Hepatocyte (in vitro differentiated cells): ENCODE measurements around the gene CADPS2. TPM values are rescaled to one million over a fixed set of nuclear protein-coding genes. Genes with fewer than 3 reads are reported as not detected.

ENCODE experiments used
- DNase-seq: peaks from one replicate; pipeline ENCODE4 v3.0.0-alpha.2; 2016; ENCODE audit warnings: low spot score
- H2AFZ ChIP-seq: fragments of 200-600 bp; sonication (generic); 2 replicates; pipeline ENCODE4 v1.6.0; 2016; ENCODE audit warnings: antibody characterized with exemption, mild to moderate bottlenecking
- H3K27ac ChIP-seq: fragments of 200-600 bp; sonication (generic); 2 replicates; pipeline ENCODE4 v1.5.1; 2016; ENCODE audit warnings: mild to moderate bottlenecking
- H3K27me3 ChIP-seq: fragments of 200-600 bp; sonication (generic); 2 replicates; pipeline ENCODE4 v1.6.1; 2016
- H3K36me3 ChIP-seq: fragments of 200-600 bp; sonication (generic); replicated peaks from 2 replicates; pipeline ENCODE4 v1.5.1; 2016; ENCODE audit warnings: low read depth; ENCODE audit not compliant: insufficient read depth
- H3K4me1 ChIP-seq: fragments of 200-600 bp; sonication (generic); 2 replicates; pipeline ENCODE4 v1.5.1; 2016; ENCODE audit warnings: mild to moderate bottlenecking, moderate library complexity; ENCODE audit not compliant: insufficient read depth
- H3K4me2 ChIP-seq: fragments of 200-600 bp; sonication (generic); 2 replicates; pipeline ENCODE4 v1.6.0; 2016
- H3K4me3 ChIP-seq: fragments of 200-600 bp; sonication (generic); 2 replicates; pipeline ENCODE4 v1.5.1; 2016; ENCODE audit warnings: mild to moderate bottlenecking
- H3K79me2 ChIP-seq: fragments of 200-600 bp; sonication (generic); 2 replicates; pipeline ENCODE4 v1.6.0; 2017; ENCODE audit warnings: mild to moderate bottlenecking
- H3K9me2 ChIP-seq: fragments of 200-600 bp; sonication (generic); replicated peaks from 2 replicates; pipeline ENCODE4 v1.6.0; 2017; ENCODE audit warnings: mild to moderate bottlenecking; ENCODE audit not compliant: insufficient read depth
- H3K9me3 ChIP-seq: fragments of 200-600 bp; sonication (generic); 2 replicates; pipeline ENCODE4 v1.5.1; 2016; ENCODE audit warnings: low read depth, mild to moderate bottlenecking
- H4K20me1 ChIP-seq: fragments of 200-600 bp; sonication (generic); 2 replicates; pipeline ENCODE4 v1.6.0; 2016; ENCODE audit warnings: mild to moderate bottlenecking; ENCODE audit not compliant: insufficient read depth, poor library complexity, severe bottlenecking
- EZH2 ChIP-seq: fragments of 200-600 bp; sonication (generic); IDR thresholded peaks from 2 replicates; pipeline ENCODE4 v1.6.1; 2016; ENCODE audit warnings: antibody characterized with exemption, mild to moderate bottlenecking, borderline replicate concordance
- EZH2phosphoT487 ChIP-seq: fragments of 200-600 bp; sonication (generic); IDR thresholded peaks from one replicate; pipeline ENCODE4 v1.6.1; 2018; ENCODE audit warnings: antibody characterized with exemption, mild to moderate bottlenecking, low read depth, moderate library complexity; ENCODE audit not compliant: unreplicated experiment, severe bottlenecking
- WGBS: methylation state at CpG from one replicate; pipeline ENCODE4 v1.1.6; 2016; ENCODE audit warnings: low lambda C conversion rate; ENCODE audit errors: missing lambda C conversion rate; 5-methylcytosine and 5-hydroxymethylcytosine counted together
- polyA plus RNA-seq: library from polyadenylated mRNA; unstranded; fragments of >200 nt; fragmentation: Nextera tagmentation; extraction: Ambion mirVana; gene quantifications from 2 replicates; pipeline ENCODE4 v1.2.1, GENCODE V29; 2016
- total RNA-seq: library from RNA; depleted of rRNA; stranded (reverse); fragments of >200 nt; gene quantifications from 2 replicates; pipeline ENCODE4 v1.2.3, GENCODE V29; 2014
- TF ChIP-seq, protein P1 (sequence below): fragments of 200-600 bp; sonication (generic); IDR thresholded peaks from 2 replicates; pipeline ENCODE4 v1.5.1; 2016; ENCODE audit warnings: antibody characterized with exemption, mild to moderate bottlenecking; ENCODE audit not compliant: poor library complexity

Gene CADPS2
- total and polyA plus RNA-seq, 2 experiments from 2014 or later = 15.7 to 37.4 TPM

DNA sequence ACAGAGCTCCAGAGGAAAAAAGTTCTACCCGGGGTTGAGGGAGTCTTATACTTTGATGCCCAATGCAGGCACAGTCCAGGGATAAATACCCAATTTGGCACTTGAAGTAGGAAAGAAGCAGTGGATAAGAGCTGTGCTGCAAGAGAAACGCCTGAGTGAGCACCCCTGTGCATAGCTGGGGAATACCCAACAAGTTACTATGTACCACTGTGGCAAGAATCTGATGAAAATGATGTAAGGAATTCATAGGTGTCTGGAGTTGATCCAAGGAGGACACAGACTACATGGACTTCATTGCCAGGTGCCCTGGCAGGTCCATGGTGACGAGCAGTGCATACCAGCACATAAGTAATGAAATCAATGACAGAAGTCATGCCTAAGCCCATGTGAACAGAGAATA, 398.0 kb downstream of the CADPS2 start:
- no peaks in the 10 kb centered on the region for H3K9me3 ChIP-seq
- H3K27me3 ChIP-seq = no peaks in the 10 kb centered on the region
- H2AFZ ChIP-seq = no peak overlapping the region
- no peaks in the 10 kb centered on the region for H4K20me1 ChIP-seq
- TF ChIP-seq EZH2 (no peak), EZH2phosphoT487 (no peak)
- TF ChIP-seq, protein P1, sequence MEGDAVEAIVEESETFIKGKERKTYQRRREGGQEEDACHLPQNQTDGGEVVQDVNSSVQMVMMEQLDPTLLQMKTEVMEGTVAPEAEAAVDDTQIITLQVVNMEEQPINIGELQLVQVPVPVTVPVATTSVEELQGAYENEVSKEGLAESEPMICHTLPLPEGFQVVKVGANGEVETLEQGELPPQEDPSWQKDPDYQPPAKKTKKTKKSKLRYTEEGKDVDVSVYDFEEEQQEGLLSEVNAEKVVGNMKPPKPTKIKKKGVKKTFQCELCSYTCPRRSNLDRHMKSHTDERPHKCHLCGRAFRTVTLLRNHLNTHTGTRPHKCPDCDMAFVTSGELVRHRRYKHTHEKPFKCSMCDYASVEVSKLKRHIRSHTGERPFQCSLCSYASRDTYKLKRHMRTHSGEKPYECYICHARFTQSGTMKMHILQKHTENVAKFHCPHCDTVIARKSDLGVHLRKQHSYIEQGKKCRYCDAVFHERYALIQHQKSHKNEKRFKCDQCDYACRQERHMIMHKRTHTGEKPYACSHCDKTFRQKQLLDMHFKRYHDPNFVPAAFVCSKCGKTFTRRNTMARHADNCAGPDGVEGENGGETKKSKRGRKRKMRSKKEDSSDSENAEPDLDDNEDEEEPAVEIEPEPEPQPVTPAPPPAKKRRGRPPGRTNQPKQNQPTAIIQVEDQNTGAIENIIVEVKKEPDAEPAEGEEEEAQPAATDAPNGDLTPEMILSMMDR = no peak
- H3K79me2 ChIP-seq = no peaks in the 10 kb centered on the region
- 91% methylated on average over 3 of the region's 3 CpGs for WGBS
- H3K4me1 ChIP-seq = no peaks in the 10 kb centered on the region
- H3K4me2 ChIP-seq = no peak overlapping the region
- no peaks in the 10 kb centered on the region for H3K9me2 ChIP-seq
- no peak overlapping the region for H3K4me3 ChIP-seq
- no peak for DNase-seq
- no peak overlapping the region for H3K27ac ChIP-seq
- no peaks in the 10 kb centered on the region for H3K36me3 ChIP-seq

DNA sequence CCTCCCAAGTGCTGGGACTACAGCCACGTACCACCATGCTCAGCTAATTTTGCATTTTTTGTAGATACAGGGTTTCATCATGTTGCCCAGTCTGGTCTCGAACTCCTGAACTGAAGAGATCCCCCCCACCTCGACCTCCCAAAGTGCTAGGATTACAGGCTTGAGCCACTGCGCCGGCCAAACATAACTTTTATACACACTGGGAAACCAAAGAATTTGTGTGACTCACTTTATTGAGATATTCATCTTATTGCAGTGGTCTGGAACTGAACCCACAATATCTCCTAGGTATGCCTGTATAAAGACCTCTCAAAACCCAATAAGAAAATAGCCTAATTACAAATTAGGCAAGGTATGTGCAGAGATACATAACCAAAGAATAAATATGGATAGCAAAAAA, 399.1 kb downstream of the CADPS2 start:
- Histone ChIP-seq H3K27ac (no peak overlapping the region), H3K4me1 (no peaks in the 10 kb centered on the region), H3K36me3 (no peaks in the 10 kb centered on the region), H3K9me3 (no peaks in the 10 kb centered on the region), H3K4me3 (no peak overlapping the region), H3K79me2 (no peaks in the 10 kb centered on the region), H3K4me2 (no peak overlapping the region), H4K20me1 (no peaks in the 10 kb centered on the region), H3K9me2 (no peaks in the 10 kb centered on the region), H3K27me3 (no peaks in the 10 kb centered on the region), H2AFZ (no peak overlapping the region)
- TF ChIP-seq, protein P1 = no peak
- TF ChIP-seq EZH2 (no peak), EZH2phosphoT487 (no peak)
- 93% methylated on average over 5 of the region's 5 CpGs for WGBS
- DNase-seq = no peak

DNA sequence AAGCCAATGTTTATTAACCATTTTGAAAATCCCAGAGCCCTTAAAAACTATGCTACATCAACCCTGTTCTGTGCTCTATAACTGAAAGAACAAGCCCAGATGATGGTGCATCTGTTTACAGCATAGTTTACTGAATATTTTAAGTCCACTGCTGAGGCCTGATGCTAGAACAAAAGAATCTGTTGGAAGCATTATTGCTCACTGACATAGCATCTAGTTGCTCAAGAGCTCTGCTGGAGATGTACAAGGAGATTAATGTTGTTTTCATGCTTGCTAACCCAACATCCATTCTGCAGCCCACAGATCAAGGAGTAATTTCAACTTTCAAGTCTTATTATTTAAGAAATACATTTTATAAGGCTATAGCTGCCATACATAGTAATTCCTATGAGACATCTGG, 400.4 kb downstream of the CADPS2 start:
- no peaks in the 10 kb centered on the region for H3K36me3 ChIP-seq

More for the DNA sequence above, 400.4 kb downstream of the CADPS2 start:
- no peak overlapping the region for H3K27ac ChIP-seq
- no peak for DNase-seq
- H3K9me3 ChIP-seq = no peaks in the 10 kb centered on the region
- H3K79me2 ChIP-seq = no peaks in the 10 kb centered on the region
- no peaks in the 10 kb centered on the region for H3K4me1 ChIP-seq
- TF ChIP-seq EZH2 (no peak), EZH2phosphoT487 (no peak)
- TF ChIP-seq, protein P1 = no peak
- H3K4me3 ChIP-seq = no peak overlapping the region
- H3K9me2 ChIP-seq = no peaks in the 10 kb centered on the region
- no peak overlapping the region for H2AFZ ChIP-seq
- H4K20me1 ChIP-seq = no peaks in the 10 kb centered on the region
- no peak overlapping the region for H3K4me2 ChIP-seq
- H3K27me3 ChIP-seq = no peaks in the 10 kb centered on the region
